IMR-90 (cell line): ENCODE results near the gene CDC42EP4.

ENCODE experiments used
- CEBPB ChIP-seq: IDR thresholded peaks from 2 replicates; pipeline ENCODE4 v1.6.1; 2012; ENCODE audit warnings: low read depth, low read length, improper control_type of control experiment
- CTCF ChIP-seq: conservative IDR thresholded peaks from 2 replicates; pipeline ENCODE4 v1.5.1; 2012; ENCODE audit warnings: mild to moderate bottlenecking, low read depth, low read length, improper control_type of control experiment
- ELK1 ChIP-seq: fragments of 150-350 bp; IDR thresholded peaks from 2 replicates; pipeline ENCODE4 v1.6.1; 2016; ENCODE audit warnings: low read depth, mild to moderate bottlenecking, low read length, moderate library complexity, borderline replicate concordance
- MXI1 ChIP-seq: IDR thresholded peaks from 2 replicates; pipeline ENCODE4 v1.6.1; 2012; ENCODE audit warnings: low read depth, mild to moderate bottlenecking, low read length, moderate library complexity, borderline replicate concordance
- NFE2L2 ChIP-seq: fragments of 150-350 bp; IDR thresholded peaks from 2 replicates; pipeline ENCODE4 v1.6.1; 2016; ENCODE audit warnings: low read depth, mild to moderate bottlenecking, low read length
- POLR2A ChIP-seq: IDR thresholded peaks from 2 replicates; pipeline ENCODE4 v1.6.1; 2012; ENCODE audit warnings: mild to moderate bottlenecking, low read depth, low read length
- SMC3 ChIP-seq: fragments of 150-350 bp; IDR thresholded peaks from 2 replicates; pipeline ENCODE4 v1.6.1; 2016; ENCODE audit warnings: low read depth, mild to moderate bottlenecking, antibody characterized with exemption, low read length, moderate library complexity

GRCh38 chr17:73248532-73248931 is 63.3 kb downstream of the CDC42EP4 start:
- TF ChIP-seq CTCF = no peak
- TF ChIP-seq ELK1 = no peak
- TF ChIP-seq NFE2L2 = no peak
- no peak for TF ChIP-seq CEBPB
- TF ChIP-seq POLR2A = no peak
- no peak for TF ChIP-seq MXI1
- TF ChIP-seq SMC3 = no peak
